ENCODE results near the gene DUSP9.

DNA sequence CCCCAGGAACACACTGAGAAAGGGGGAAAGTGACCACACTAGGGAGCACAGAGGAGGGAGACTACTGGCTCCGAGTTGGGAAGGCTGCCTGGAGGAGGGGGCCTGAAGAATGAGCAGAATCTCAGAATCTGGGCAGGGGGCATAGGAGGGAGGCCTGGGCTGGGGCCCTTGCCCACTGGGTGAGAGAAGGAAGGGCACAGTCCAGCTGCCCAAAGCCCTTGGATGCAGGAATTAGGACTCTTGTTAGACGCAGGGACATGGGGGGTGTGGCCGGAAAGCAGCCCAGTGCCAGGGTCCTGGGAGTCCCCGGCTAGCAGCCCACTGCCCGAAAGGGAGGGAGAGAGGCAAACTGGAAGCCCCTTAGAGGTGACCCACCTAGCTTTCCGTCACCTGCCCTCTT is 1.9 kb upstream of the DUSP9 start:
- TF ChIP-seq CTCF (IDR thresholded peaks at IDR 0.05) (no peak), POLR2A (IDR thresholded peaks at IDR 0.05) (no peak)
